IPS DF 6.9 (cell line): ENCODE measurements around the gene OAT.

Experiments used
- DNase-seq: peaks from one replicate; pipeline ENCODE4 v3.0.0-alpha.2; 2013; ENCODE audit warnings: low read depth, low spot score
- H3K27ac ChIP-seq: one replicate; pipeline ENCODE4 v1.5.1; 2013; ENCODE audit warnings: low read length, control low read depth
- H3K27me3 ChIP-seq: 2 replicates; pipeline ENCODE4 v1.6.1; 2013; ENCODE audit warnings: mild to moderate bottlenecking, low read length; ENCODE audit not compliant: control insufficient read depth, insufficient read depth
- H3K36me3 ChIP-seq: 2 replicates; pipeline ENCODE4 v1.6.1; 2013; ENCODE audit warnings: low read length; ENCODE audit not compliant: control insufficient read depth, insufficient read depth
- H3K4me1 ChIP-seq: 2 replicates; pipeline ENCODE4 v1.6.1; 2013; ENCODE audit warnings: low read length; ENCODE audit not compliant: control insufficient read depth, insufficient read depth
- H3K4me3 ChIP-seq: 2 replicates; pipeline ENCODE4 v1.5.1; 2013; ENCODE audit warnings: mild to moderate bottlenecking, low read length
- H3K9me3 ChIP-seq: 2 replicates; pipeline ENCODE4 v1.6.1; 2013; ENCODE audit warnings: low read length, inconsistent platforms; ENCODE audit not compliant: control insufficient read depth, insufficient read depth
- WGBS: extraction: QIAGEN DNeasy Blood & Tissue Kit; methylation state at CpG from one replicate; pipeline ENCODE4 v1.1.7; 2013; ENCODE audit warnings: mixed read lengths, missing lambda C conversion rate; ENCODE audit not compliant: insufficient read length, insufficient coverage; 5-methylcytosine and 5-hydroxymethylcytosine counted together

OAT gene

GRCh38 chr10:124354411-124355382, 64.0 kb downstream of the OAT start:
- no peak overlapping the region for H3K27ac ChIP-seq
- no peak for DNase-seq

DNA sequence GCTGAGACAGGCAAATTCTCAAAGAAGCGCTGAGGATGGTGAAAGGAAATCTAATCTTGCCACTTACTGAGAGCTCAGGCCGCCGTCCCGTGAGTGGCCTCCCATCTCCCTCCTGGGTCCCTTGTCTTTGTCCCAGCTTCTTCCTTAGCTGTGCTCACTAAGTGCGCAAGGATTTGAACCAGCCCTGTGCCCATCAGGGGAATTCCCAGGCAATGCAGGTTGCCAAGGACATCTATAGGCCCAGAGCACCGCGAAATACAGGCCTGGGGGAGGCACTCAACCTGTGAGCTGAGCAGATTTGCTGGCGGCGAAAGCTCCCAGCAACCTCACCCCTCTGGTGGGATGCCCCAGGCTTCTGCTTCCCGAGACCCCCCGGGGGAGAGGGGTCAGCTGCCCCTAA, 64.8 kb downstream of the OAT start:
- DNase-seq = no peak
- no peak overlapping the region for H3K4me3 ChIP-seq
- H3K4me1 ChIP-seq = no peaks in the 10 kb centered on the region
- H3K27ac ChIP-seq = no peak overlapping the region
- H3K9me3 ChIP-seq = no peaks in the 10 kb centered on the region
- no peaks in the 10 kb centered on the region for H3K36me3 ChIP-seq
- no CpG with 5 or more reads among the region's 11 CpGs for WGBS
- no peaks in the 10 kb centered on the region for H3K27me3 ChIP-seq

More at GRCh38 chr10:124354411-124355382, 64.0 kb downstream of the OAT start:
- no peak overlapping the region for H3K4me3 ChIP-seq
- H3K27me3 ChIP-seq = no peaks in the 10 kb centered on the region
- no peaks in the 10 kb centered on the region for H3K36me3 ChIP-seq
- no CpG with 5 or more reads among the region's 29 CpGs for WGBS
- H3K4me1 ChIP-seq = no peaks in the 10 kb centered on the region
- H3K9me3 ChIP-seq = no peaks in the 10 kb centered on the region

DNA sequence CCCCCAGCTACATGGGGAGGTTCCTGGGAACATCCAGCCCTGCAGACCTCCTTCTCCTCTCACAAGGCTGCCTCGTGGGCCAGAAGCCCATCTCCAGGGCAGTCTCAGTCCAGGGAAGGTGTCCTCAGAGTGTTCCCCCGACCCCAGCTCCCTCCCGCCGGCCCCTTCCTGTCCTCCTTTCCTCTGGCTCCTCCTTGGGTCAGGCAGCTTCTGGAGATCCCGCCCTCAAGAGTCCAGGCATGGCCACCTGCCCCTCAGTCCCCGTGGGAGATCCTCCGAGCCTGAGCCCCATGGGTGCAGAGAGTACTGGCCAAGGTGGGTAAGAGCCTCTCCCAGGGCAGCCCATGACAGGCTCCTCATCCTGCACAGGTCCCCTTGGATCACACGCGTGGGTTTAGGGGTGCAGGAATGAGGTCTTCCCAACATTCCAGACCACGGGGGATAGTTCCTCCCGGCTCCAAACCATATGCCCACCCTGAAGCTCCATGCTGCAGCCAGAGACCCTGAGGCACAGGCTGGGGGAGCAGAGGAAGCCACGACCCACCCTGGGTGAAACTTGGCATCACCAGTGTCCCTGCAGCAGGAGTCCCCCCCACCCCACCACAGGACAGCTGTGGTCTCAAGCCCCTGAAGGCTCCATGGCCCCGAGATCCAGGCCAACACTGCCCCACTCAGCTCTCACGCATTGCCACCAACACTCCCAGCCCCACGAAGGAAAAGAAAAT, 65.5 kb downstream of the OAT start:
- Histone ChIP-seq H3K27me3 (no peaks in the 10 kb centered on the region), H3K27ac (no peak overlapping the region), H3K36me3 (no peaks in the 10 kb centered on the region), H3K9me3 (no peaks in the 10 kb centered on the region), H3K4me3 (no peak overlapping the region; the same call in 1 of the 2 replicates), H3K4me1 (no peaks in the 10 kb centered on the region)
- no CpG with 5 or more reads among the region's 15 CpGs for WGBS
- no peak for DNase-seq

DNA sequence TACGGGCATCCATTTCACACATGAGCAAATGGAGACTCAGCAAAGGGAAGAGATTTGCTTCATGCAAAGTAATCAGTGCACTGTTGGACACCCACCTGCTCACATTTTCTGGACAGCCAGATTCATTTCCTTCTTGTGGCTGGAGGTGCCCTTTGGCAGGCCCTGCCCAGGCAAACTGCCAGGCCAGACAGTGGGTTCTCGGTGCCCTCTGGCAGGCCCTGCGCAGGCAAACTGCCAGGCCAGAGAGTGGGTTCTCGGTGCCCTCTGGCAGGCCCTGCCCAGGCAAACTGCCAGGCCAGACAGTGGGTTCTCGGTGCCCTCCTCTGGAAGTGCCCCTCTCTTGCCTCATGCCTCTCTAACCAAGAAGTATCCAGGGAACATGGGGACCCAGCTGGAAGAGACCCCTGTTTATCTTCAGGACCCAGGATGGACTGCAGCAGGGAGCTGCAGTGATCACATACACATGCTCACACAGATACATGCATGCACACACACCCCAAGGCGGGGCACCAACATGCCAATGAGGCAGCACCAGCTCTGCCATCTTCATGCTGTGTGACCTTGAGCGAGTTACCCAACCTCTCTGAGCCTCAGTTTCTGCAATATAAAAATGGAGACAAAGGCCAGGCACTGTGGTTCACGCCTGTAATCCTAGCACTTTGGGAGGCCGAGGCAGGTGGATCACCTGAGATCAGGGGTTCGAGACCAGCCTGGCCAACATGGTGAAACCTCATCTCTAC, 67.1 kb downstream of the OAT start:
- H3K27me3 ChIP-seq = no peaks in the 10 kb centered on the region
- H3K27ac ChIP-seq = no peak overlapping the region
- no peak for DNase-seq
- H3K4me3 ChIP-seq = no peak overlapping the region
- no peaks in the 10 kb centered on the region for H3K36me3 ChIP-seq
- H3K4me1 ChIP-seq = no peaks in the 10 kb centered on the region
- no peaks in the 10 kb centered on the region for H3K9me3 ChIP-seq
- no CpG with 5 or more reads among the region's 10 CpGs for WGBS

DNA sequence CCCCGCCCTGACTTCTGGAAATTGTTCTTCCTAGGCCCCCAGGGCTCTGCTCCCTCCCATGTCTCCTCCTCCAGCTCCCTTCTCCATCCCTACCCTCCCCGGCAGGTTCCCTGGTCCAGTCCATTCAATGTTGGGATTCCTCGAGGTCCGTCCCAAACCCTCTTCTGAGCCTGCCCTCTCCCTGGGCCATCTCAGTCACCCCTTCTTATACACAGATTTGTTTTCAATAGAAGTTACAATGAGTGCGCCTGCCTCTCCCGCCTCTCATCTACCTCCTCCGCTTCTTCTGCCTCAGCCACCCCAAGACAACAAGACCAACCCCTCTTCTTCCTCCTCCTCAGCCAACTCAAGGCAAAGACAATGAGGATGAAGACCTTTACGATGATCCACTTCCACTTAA, 67.9 kb downstream of the OAT start:
- Histone ChIP-seq H3K27ac (no peak overlapping the region), H3K9me3 (no peaks in the 10 kb centered on the region), H3K27me3 (no peaks in the 10 kb centered on the region), H3K36me3 (no peaks in the 10 kb centered on the region), H3K4me3 (no peak overlapping the region), H3K4me1 (no peaks in the 10 kb centered on the region)
- WGBS = no CpG with 5 or more reads among the region's 8 CpGs
- DNase-seq = no peak

- WGBS = no CpG with 5 or more reads among the region's 5 CpGs
- Histone ChIP-seq H3K27me3 (no peaks in the 10 kb centered on the region), H3K27ac (no peak overlapping the region), H3K36me3 (no peaks in the 10 kb centered on the region), H3K4me1 (no peaks in the 10 kb centered on the region), H3K4me3 (no peak overlapping the region), H3K9me3 (no peaks in the 10 kb centered on the region)
- no peak for DNase-seq
Measured at GRCh38 chr10:124349996-124350280, 68.8 kb downstream of the OAT start.

DNA sequence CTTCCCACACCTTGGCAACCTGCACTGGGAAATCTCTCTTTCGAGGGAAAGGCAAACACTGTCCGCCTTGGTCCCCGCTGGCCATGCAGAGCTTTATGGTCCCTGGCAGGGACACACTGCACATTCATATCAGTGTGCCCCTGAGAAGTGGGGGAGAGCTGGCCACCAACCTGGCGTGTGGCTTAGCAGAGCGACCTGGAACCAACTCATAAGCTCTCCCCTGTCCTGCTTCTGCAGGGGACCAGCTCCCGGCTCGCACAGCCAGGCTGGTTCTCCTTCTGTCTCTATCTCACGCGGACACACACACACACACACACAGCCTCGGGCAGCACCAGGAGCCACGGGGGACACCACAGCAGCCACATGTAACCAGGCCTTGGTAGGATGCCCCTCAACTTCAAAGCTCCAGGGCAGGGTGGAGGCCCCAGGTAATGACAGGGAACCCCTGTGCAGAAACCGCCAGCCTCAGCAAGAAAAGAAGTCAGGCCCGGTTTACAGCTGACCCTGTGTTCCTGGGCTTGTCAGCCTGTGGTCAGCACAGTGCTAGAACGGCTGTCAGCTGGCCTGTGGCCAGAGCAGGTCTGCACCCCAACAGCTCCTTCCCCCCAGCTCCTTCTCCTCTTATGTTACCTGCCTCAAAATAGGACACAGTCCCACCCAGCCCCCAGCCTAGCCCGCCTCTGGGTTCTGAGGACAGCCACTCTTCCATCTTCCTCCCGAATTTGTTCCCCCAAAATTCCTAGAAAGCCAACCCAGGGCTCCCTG, 69.3 kb downstream of the OAT start:
- no peak overlapping the region for H3K27ac ChIP-seq
- no CpG with 5 or more reads among the region's 16 CpGs for WGBS
- no peak for DNase-seq
- no peak overlapping the region for H3K4me3 ChIP-seq
- H3K4me1 ChIP-seq = no peaks in the 10 kb centered on the region
- no peaks in the 10 kb centered on the region for H3K27me3 ChIP-seq
- H3K36me3 ChIP-seq = no peaks in the 10 kb centered on the region
- no peaks in the 10 kb centered on the region for H3K9me3 ChIP-seq

- H3K27me3 ChIP-seq = no peaks in the 10 kb centered on the region
- H3K27ac ChIP-seq = no peak overlapping the region
- no peaks in the 10 kb centered on the region for H3K36me3 ChIP-seq
- no peak overlapping the region for H3K4me3 ChIP-seq
- H3K9me3 ChIP-seq = no peaks in the 10 kb centered on the region
- no peak for DNase-seq
- no CpG with 5 or more reads among the region's 8 CpGs for WGBS
- H3K4me1 ChIP-seq = no peaks in the 10 kb centered on the region
Measured at GRCh38 chr10:124348801-124349200, 69.9 kb downstream of the OAT start.

DNA sequence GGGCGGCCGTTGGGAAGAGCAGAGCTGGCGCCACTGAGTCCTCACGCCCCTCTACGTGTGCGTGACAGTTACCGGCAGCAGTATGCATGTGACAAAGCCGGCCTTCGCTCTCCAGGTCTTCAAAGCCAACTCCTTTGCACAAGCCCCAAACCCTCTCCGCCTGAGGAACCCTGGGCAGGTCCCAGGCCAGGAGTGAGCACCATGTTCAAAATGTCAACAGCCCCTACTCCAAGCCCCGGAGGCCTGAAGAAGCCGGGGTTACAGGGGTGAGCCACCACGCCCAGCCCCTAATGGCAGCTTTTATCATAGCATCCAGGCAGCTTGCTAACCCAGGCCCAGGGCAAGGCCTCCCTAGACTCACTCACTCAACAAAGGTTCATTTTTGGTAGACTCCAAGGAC, 70.8 kb downstream of the OAT start:
- Histone ChIP-seq H3K4me3 (no peak overlapping the region), H3K27ac (no peak overlapping the region), H3K36me3 (no peaks in the 10 kb centered on the region), H3K4me1 (no peaks in the 10 kb centered on the region), H3K27me3 (no peaks in the 10 kb centered on the region), H3K9me3 (no peaks in the 10 kb centered on the region)
- DNase-seq = no peak
- no CpG with 5 or more reads among the region's 13 CpGs for WGBS
